GM18861 (cell line): ENCODE measurements around the gene GLMP.

ENCODE experiments used
- ATAC-seq: cut with Tn5 transposase; IDR thresholded peaks from one replicate; pipeline ENCODE4 v1.9.1; 2021; ENCODE audit not compliant: unreplicated experiment

GLMP gene

DNA sequence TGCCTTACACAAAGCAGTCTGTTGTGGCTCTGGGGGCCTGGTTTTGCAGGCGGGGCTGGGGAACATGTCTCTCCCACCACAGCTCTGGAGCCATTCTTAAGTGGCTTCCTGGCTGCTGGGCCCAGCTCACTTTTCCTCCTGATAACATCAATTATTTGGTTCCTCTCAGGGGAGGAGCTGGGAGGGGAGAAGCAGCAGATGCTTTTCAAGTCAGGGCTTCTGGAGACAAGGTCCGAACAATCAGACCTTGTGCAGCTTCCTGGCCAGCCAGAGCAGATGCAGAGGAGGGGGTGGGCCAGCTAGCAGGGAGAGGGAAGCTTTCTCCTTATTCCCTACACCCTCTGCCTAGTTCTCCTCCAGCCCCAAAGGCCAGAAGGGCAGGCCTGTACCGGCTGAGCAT, 44.0 kb downstream of the GLMP start:
- no peak for ATAC-seq

DNA sequence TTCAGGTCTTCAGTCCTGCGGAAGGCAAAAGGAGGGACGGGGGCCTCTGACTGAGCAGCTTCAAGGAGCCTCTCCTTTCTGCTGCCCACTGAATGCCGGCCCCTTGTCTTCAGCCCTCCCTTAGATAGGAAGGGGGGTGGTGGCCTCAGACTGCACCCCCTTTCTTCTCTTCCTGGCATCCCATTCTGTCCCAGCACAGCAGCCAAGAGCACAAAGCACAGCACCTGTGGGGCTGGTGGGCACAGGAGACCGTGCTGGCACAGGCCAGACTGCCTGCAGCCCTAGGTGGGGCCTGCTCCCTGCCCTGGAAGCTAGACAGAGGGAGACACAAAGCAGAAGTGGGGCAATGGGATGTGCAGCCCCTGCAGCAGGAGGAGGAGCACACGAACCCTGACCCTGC, 45.9 kb downstream of the GLMP start:
- ATAC-seq, result no peak

DNA sequence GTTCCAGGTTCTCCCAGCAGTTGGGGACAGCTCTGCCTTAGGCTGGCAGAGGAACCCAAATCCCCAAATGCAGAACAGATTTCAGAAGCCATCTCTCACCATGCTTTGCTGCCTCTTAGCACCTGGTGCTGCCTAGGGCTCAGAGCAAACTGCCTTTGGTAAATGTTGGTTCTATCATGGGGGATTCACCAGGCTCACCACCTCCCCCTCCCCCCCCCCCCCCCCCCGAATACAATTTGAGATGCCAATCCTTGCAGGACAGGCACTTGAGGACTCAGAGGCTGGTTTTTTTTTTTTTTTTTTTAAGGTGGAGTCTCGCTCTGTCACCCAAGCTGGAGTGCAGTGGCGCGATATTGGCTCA, 47.2 kb downstream of the GLMP start:
- no peak for ATAC-seq

DNA sequence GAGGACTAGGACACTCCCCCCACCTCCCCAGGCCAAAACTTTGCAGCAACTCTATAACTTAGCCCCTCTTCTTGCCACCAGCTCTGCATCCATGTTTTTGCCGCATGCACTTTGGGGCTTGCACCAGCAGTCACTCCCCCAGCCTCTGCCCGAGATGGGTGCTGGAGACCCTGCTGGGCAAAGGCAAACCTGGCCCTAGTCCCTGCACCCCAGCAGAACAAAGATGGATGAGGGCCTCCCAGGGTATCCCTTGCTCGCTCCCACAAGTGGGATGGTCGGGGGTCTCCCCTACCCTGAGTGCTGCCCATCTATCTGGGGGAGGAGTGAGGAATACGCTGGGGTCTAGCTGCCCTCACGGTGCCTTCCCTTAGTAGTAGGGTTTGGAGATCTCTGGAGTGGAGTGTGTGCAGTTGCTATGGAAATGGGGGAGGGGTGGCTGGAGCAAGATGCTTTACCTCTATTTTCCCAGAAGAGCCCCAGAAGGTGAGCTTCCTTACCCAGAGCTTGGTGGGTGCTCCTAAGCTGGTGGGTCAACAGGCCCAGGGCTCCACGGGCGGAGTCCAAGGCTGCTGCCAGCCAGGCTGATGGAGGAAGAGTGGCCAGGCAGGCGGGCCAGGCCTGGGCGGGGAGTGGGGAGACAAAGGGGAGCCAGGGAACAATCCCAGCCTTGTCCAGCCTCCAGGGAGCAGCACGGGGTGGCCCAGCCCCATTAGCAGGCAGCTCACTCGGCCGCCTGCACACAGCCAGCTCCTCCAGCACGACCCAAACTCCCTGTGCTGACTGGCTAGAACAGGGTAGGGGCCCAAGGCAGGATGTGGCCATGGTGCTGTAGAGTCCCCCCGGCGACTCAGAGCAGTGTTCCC, 47.8 kb downstream of the GLMP start, which contains the start of gene PAQR6:
Gene PAQR6 (minus strand): TSS at position 597 of the 863 bp plus-strand sequence. CDS start 1,325 bp downstream, outside the sequence.
- no peak for ATAC-seq

DNA sequence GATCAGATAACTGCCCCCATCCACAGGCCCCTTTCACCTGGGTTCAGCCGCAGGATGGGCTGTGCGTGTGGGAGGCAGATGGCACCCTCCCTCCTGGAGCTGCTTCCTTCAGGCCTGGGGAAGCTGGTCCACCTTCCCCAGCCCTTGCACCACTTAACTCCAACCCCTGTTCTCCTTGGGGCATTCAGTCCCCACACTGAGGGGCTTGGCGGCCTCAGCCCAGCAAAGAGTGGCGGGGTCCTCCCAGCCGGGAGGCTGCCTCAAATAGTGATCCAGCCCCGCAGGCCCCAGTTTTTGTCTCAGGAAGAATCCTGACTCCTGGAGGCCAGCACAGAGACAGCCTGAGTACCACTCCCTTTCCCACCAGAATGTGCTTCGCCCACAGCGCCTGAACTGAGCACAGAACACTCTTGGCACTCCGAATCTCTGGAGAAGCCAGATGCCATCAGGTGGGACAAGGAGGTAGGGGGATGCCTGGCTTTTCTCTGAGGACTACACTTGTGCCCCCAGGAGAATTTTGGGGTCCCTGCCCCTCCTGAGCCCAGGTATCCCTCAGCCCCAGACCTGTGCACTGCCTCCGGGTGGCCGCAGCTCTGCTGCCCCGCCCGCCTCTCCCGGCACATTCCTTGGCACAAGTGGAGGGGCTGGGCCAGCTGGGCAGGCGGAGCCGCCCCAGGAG, 48.6 kb downstream of the GLMP start:
- ATAC-seq, result no peak

DNA sequence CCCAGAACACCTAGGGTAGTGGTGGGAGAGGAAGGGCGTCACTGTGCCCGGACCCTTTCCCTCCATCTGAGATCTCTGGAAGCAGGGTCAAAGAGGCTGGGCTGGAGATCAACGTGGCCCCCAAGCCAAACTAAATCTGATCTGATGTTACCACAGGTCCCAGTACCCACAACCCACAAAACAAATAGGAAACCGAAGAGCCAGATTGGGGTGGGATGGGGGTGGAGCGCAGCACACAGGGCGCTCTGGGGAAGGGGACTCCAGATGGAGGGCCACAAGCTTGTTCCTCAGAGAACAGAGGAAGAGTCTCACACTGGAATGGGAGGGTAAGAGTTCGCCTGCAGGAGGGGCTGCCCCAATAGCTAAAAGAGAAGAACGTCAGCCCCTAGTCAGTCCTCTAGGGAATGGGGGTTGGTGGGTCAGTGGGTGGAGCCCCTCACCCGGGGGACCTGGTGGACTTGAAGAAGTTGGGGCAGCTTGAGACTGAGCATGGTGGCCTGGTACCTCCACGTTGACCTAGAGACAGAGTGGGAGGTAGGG, 49.2 kb downstream of the GLMP start:
- ATAC-seq, result no peak

DNA sequence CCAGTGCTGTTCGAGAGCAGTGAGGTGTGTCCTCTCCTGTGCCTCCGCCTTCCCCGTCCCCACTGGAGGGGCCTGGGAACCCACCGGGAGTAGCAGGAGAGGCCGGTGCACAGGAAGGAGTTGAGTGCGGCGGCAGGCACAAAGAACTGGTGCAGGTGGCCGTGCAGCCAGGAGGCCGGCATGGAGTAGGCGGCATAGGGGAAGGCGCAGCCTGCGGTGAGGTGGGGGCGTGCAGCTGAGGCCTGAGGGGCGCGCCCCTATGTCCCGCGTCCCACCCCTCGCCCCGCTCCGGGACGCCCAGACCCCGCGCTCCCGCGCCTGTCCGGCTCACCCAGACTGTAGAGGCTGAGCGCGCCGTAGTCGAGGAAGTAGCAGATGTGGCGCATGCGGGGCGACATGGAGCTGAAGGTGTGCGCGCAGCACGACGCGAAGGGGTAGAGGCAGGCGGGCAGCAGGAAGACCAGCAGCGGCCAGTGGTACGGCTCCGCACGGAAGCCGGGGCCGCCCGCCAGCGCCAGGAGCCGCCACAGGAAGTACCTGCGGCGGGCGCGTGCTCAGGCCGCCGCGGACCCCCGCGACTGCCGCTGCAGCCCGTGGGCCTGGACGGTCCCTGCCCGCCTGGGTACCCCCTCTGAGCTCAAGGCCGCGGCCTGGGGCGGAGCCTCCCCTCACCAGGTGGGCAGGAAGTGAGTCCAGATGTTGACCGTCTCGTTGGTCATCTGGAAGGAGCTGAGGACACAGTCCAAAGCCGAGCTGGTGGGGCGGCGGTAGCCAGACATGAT, 49.8 kb downstream of the GLMP start:
- ATAC-seq, result no peak

DNA sequence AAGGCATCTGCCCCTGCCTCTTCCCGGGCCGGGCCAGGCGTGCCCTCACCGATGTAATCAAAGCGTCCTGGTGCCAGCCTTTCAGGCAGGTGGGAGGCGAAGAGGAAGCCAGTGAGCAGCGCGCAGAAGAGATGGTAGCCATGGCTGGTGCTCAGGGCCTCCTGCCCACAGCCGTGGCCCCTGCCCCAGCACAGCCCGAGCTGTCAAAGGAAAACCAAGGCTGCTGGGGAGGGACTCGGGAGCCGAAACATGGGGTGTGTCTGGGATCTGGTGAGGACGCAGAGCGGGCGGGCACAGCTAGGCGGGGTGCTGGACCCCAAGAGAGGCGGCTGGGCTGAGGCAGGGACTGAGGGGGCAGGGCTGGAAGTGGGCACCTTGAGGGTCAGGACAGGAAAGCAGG, 50.8 kb downstream of the GLMP start:
- no peak for ATAC-seq

DNA sequence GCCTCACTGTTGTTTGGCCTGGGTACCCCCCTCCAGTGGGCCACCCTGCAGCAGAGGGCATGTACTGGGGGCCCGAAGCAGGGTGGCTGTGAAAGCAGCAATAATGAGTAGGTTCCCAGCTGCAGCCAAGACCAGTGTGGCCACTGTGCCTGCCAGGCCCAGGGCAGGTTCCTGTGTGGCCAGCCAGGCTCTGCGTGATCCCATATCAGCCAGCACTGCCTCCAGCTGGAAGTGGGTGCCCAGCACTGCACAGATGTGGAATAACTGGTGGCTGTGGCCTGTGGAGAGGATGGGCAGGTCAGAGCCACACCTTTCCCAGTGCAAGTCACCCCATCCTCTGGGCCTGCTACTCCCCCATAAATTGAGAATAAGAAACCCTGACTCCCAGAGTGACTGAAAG, 51.4 kb downstream of the GLMP start:
- no peak for ATAC-seq

DNA sequence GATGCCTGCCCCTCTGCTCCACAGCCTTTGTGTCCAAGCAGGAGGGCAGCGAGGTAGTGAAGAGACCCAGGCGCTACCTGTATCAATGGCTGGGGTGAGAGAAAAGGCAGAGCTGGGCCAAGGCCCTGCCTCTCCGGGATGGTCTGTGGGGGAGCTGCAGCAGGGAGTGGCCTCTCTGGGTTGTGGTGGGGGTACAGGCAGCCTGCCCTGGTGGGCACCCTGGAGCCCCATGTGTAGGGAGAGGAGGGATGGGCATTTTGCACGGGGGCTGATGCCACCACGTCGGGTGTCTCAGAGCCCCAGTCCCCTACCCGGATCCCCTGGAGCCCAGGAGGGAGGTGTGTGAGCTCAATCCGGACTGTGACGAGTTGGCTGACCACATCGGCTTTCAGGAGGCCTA, 52.7 kb downstream of the GLMP start:
- ATAC-seq, result no peak
